Activated CD8-positive, alpha-beta T cell treated with anti-CD3 and anti-CD28 coated beads for 36 hours (primary cell): Measurements from ENCODE around the gene DLG2. TPM values are rescaled to one million over a fixed set of nuclear protein-coding genes. Genes with fewer than 3 reads are reported as not detected.

Source experiments
- ATAC-seq: fragments of 200-7000 bp; cut with Tn5 transposase; one replicate; pipeline ENCODE4 v1.10.0; 2021; ENCODE audit warnings: mild to moderate bottlenecking, moderate library complexity
- CTCF ChIA-PET: fragments of 350-600 bp; sonication (Branson Sonifier 250); formaldehyde crosslinking; loops from one replicate; lab custom pipeline; 2021; ENCODE audit warnings: antibody characterized with exemption; lab: Charles Lee
- POLR2A ChIA-PET: fragments of 350-600 bp; sonication (Branson Sonifier 250); formaldehyde crosslinking; loops from one replicate; lab custom pipeline; 2021; ENCODE audit warnings: antibody characterized with exemption; lab: Charles Lee
- DNase-seq: peaks from one replicate; pipeline ENCODE4 v3.0.0-alpha.2; 2020
- H3K27ac Mint-ChIP-seq: one replicate; pipeline ENCODE4 v1.8.0; 2021; ENCODE audit warnings: mild to moderate bottlenecking, mixed read lengths
- H3K27me3 Mint-ChIP-seq: one replicate; pipeline ENCODE4 v1.8.0; 2021; ENCODE audit warnings: mixed read lengths
- H3K36me3 Mint-ChIP-seq: one replicate; pipeline ENCODE4 v1.8.0; 2021; ENCODE audit warnings: low read depth, mixed read lengths
- H3K4me1 Mint-ChIP-seq: one replicate; pipeline ENCODE4 v1.8.0; 2021; ENCODE audit warnings: low read depth, mixed read lengths
- H3K4me3 Mint-ChIP-seq: one replicate; pipeline ENCODE4 v1.8.0; 2021; ENCODE audit warnings: mild to moderate bottlenecking, moderate library complexity, mixed read lengths
- H3K9me3 Mint-ChIP-seq: one replicate; pipeline ENCODE4 v1.8.0; 2021; ENCODE audit warnings: mixed read lengths
- intact Hi-C: fragments of 100-400 bp; cut with micrococcal nuclease; formaldehyde crosslinking; loops from one replicate; pipeline ENCODE4 v1.10.0; 2022
- total RNA-seq, 2 experiments: library from RNA; stranded (reverse); gene quantifications; one replicate each; pipeline ENCODE4 v1.2.3, GENCODE V29; 2021
- TF ChIP-seq, protein P1 (sequence below): fragments of 200-600 bp; IDR thresholded peaks from one replicate; pipeline ENCODE4 v1.8.0; 2022; ENCODE audit warnings: antibody characterized with exemption, mild to moderate bottlenecking

The DLG2 gene
- total RNA-seq, 2 experiments from 2014 or later: 2.2 to 2.6 TPM

DNA sequence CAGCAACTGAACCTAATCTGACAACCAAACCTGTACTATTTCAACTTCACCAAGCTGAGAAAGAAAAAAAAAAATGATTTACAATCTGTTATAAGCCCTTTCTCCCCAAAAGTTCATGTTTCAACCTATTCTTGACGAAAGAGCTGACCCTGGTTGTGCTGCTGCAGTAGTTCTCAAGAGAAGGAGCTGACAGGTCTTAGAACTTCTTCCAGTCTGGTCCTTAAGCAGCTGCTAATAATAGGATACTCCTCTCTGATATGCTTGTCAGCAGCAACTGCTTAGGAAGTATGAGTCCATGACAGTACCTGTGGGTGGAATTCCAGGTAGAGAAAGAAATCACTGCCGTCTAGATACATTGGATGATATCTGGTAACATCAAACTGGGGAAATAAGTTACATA is 1605.9 kb downstream of the DLG2 start:
- no peaks in the 10 kb centered on the region for H3K4me1 Mint-ChIP-seq
- H3K27ac Mint-ChIP-seq: no peak overlapping the region
- DNase-seq (no peak), ATAC-seq (no peak)
- intact Hi-C loops: no loop called here
- H3K4me3 Mint-ChIP-seq: no peak overlapping the region
- TF ChIP-seq, protein P1, sequence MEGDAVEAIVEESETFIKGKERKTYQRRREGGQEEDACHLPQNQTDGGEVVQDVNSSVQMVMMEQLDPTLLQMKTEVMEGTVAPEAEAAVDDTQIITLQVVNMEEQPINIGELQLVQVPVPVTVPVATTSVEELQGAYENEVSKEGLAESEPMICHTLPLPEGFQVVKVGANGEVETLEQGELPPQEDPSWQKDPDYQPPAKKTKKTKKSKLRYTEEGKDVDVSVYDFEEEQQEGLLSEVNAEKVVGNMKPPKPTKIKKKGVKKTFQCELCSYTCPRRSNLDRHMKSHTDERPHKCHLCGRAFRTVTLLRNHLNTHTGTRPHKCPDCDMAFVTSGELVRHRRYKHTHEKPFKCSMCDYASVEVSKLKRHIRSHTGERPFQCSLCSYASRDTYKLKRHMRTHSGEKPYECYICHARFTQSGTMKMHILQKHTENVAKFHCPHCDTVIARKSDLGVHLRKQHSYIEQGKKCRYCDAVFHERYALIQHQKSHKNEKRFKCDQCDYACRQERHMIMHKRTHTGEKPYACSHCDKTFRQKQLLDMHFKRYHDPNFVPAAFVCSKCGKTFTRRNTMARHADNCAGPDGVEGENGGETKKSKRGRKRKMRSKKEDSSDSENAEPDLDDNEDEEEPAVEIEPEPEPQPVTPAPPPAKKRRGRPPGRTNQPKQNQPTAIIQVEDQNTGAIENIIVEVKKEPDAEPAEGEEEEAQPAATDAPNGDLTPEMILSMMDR: no peak
- peaks cover 5% of the 10 kb centered on the region for H3K9me3 Mint-ChIP-seq
- no peaks in the 10 kb centered on the region for H3K36me3 Mint-ChIP-seq
- no peaks in the 10 kb centered on the region for H3K27me3 Mint-ChIP-seq
- CTCF ChIA-PET: no interaction called here
- POLR2A ChIA-PET: no interaction called here

DNA sequence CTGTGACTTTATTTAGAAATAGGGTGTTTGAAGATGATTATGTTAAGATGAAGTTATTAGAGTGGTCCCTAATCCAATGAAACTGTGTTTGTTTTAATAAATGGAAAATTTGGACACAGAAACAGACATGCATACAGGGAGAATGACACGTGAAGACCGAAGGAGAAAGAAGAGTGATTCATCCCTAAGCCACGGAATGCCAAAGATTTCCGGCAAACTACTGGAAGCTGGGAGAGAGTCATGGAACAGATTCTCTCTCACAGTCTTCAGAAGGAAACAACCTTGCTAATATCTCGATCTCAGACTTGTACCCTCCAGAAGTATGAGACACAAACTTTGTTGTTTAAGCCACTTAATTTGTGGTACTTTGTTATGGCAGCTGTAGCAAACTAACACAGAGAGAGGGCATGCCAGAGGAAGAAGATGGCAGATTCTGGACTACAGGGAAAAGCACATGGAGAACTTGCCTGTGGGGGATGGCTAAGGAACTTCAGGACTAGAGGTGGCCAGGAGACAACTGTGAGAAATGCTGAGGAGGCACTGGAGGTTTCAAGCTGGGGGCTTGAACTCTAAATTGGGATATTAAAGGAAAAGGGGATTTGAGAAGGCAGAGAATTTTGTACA is 1607.5 kb downstream of the DLG2 start:
- intact Hi-C loops: no loop called here
- Mint-ChIP-seq H3K4me1 (no peaks in the 10 kb centered on the region), H3K4me3 (no peak overlapping the region), H3K27ac (no peak overlapping the region), H3K9me3 (peaks cover 5% of the 10 kb centered on the region), H3K36me3 (no peaks in the 10 kb centered on the region), H3K27me3 (no peaks in the 10 kb centered on the region)
- ATAC-seq (no peak), DNase-seq (no peak)
- TF ChIP-seq, protein P1: no peak
- CTCF ChIA-PET: no interaction called here
- POLR2A ChIA-PET: no interaction called here

DNA sequence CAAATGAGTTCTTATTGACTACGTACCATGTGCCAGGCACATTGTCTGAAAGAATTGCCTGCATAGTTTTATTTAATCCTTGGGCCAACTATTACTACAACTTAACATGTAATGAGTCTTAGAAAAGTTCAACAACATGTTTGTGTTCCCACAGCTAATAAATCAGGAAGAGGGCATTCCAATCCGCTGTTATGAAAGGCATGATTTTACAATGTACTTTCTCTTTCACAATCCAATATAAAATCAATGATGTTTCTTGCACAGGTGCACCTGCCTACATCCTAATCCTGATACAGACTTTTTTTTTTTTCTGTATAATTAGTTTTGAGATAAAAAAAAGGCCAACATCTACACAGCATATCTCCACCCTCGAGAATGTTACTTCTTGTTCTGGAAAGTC is 1612.6 kb downstream of the DLG2 start:
- H3K27ac Mint-ChIP-seq: no peak overlapping the region
- intact Hi-C loops: no loop called here
- no peak for DNase-seq
- no peak overlapping the region for H3K4me3 Mint-ChIP-seq
- TF ChIP-seq, protein P1: no peak
- no peaks in the 10 kb centered on the region for H3K36me3 Mint-ChIP-seq
- ChIA-PET POLR2A (no interaction called here), CTCF (no interaction called here)
- H3K9me3 Mint-ChIP-seq: peaks cover 5% of the 10 kb centered on the region
- H3K4me1 Mint-ChIP-seq: no peaks in the 10 kb centered on the region
- ATAC-seq: no peak
- no peaks in the 10 kb centered on the region for H3K27me3 Mint-ChIP-seq

DNA sequence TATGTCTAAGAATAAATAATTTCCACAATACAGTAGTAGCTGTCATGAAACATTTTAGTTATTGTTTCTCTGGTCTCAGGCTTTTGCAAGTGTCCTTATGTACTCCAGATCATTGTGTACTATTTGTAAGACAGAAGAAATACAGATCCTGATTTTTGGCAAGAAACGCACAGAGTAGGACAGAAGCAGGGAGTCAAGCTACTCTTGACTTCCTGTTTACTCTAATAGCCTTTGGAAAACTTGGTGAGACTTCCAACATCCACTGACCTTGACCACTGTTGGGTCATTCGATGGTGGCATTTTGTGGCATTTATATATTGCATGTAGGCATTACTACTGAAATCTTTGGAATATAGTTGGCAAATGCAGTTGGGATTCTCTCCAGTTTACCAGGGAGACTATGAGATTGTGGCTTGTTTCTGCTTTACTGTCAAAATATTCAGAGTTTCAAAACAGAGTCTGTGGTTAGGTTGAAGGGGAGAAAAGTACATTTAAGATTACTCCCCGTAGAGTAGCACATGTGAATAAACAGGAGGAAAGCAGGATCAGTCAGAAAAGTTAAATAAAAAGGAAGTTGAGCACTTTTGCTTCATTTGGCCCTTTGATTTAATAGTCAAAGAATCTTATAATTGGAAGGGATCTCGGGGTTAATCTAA is 1614.8 kb downstream of the DLG2 start:
- CTCF ChIA-PET: no interaction called here
- ATAC-seq: no peak
- TF ChIP-seq, protein P1: no peak
- H3K9me3 Mint-ChIP-seq: peaks cover 7% of the 10 kb centered on the region
- H3K4me1 Mint-ChIP-seq: no peaks in the 10 kb centered on the region
- no peak overlapping the region for H3K27ac Mint-ChIP-seq
- H3K4me3 Mint-ChIP-seq: no peak overlapping the region
- intact Hi-C loops: no loop called here
- H3K36me3 Mint-ChIP-seq: no peaks in the 10 kb centered on the region
- POLR2A ChIA-PET: no interaction called here
- no peaks in the 10 kb centered on the region for H3K27me3 Mint-ChIP-seq
- DNase-seq: no peak

DNA sequence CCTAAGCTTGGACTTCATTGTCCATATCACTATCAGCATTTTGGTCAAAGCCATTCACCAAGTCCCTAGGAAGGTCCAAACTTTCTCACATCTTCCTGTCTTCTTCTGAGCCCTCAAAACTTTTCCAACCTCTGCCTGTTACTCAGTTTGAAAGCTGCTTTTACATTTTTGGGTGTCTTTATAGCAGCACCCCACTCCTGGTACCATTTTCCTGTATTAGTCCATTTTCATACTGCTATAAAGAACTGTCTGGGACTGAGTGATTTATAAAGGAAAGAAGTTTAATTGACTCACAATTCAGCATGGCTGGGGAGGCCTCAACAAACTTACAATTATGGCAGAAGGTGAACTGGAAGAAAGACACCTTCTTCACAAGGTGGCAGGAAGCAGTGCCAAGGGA is 1624.0 kb downstream of the DLG2 start:
- DNase-seq: no peak
- ChIA-PET POLR2A (no interaction called here), CTCF (no interaction called here)
- Mint-ChIP-seq H3K4me1 (no peaks in the 10 kb centered on the region), H3K36me3 (no peaks in the 10 kb centered on the region), H3K27ac (no peak overlapping the region), H3K9me3 (peaks cover 38% of the 10 kb centered on the region), H3K4me3 (no peak overlapping the region), H3K27me3 (no peaks in the 10 kb centered on the region)
- no peak for ATAC-seq
- TF ChIP-seq, protein P1: no peak
- intact Hi-C loops: no loop called here
